Naive thymus-derived CD4-positive, alpha-beta T cell (primary cell): Measurements from ENCODE around the gene TBC1D1. TPM values are rescaled to one million over a fixed set of nuclear protein-coding genes. Genes with fewer than 3 reads are reported as not detected.

Source experiments
- ATAC-seq: fragments of 150-1000 bp; cut with Tn5 transposase; 2 replicates; pipeline ENCODE4 v1.10.0; 2021; ENCODE audit warnings: mild to moderate bottlenecking, moderate library complexity
- CTCF ChIA-PET: fragments of 350-600 bp; sonication (Branson Sonifier 250); formaldehyde crosslinking; loops from one replicate; lab custom pipeline; 2021; ENCODE audit warnings: antibody characterized with exemption; lab: Charles Lee
- POLR2A ChIA-PET: fragments of 350-600 bp; sonication (Branson Sonifier 250); formaldehyde crosslinking; loops from one replicate; lab custom pipeline; 2021; ENCODE audit warnings: antibody characterized with exemption, inconsistent platforms; lab: Charles Lee
- DNase-seq, 9 donors: peaks; one replicate each; pipeline versions ENCODE4 v3.0.0 to v3.0.0-alpha.2; 2020 to 2022; ENCODE audit warnings: mixed read lengths in 1 of 9
- H3K27ac ChIP-seq: one replicate; pipeline ENCODE4 v1.7.0; 2013; ENCODE audit warnings: mild to moderate bottlenecking, low read depth, low read length, moderate library complexity
- H3K27me3 ChIP-seq, 2 donors: one replicate each; pipeline ENCODE4 v1.7.0; 2013; ENCODE audit warnings: low read length in 2 of 2, mild to moderate bottlenecking in 2 of 2, moderate library complexity in 2 of 2; ENCODE audit not compliant: control insufficient read depth in 2 of 2, insufficient read depth in 2 of 2
- H3K36me3 ChIP-seq, 3 experiments: 1 replicate in 2 of 3; 2 replicates in 1 of 3; pipeline ENCODE4 v1.7.0; 2013; ENCODE audit warnings: low read length in 3 of 3, mild to moderate bottlenecking in 3 of 3, moderate library complexity in 1 of 3; ENCODE audit not compliant: insufficient read depth in 3 of 3, control insufficient read depth in 2 of 3
- H3K4me1 ChIP-seq, 2 donors: one replicate each; pipeline ENCODE4 v1.7.0; 2013; ENCODE audit warnings: low read length in 2 of 2, mild to moderate bottlenecking in 2 of 2, moderate library complexity in 1 of 2; ENCODE audit not compliant: control insufficient read depth in 2 of 2, insufficient read depth in 2 of 2
- H3K4me3 ChIP-seq: 2 replicates; pipeline ENCODE4 v1.7.0; 2013; ENCODE audit warnings: mild to moderate bottlenecking, low read length
- H3K9me3 ChIP-seq, 3 experiments: 1 replicate in 2 of 3; 2 replicates in 1 of 3; pipeline ENCODE4 v1.7.0; 2013; ENCODE audit warnings: low read length in 3 of 3; ENCODE audit not compliant: control insufficient read depth in 2 of 3
- H3K27ac Mint-ChIP-seq, 9 donors: one replicate each; pipeline ENCODE4 v1.8.0; 2020 to 2022; ENCODE audit warnings: mixed read lengths in 9 of 9, mild to moderate bottlenecking in 8 of 9, moderate library complexity in 5 of 9, inconsistent platforms in 2 of 9
- H3K27me3 Mint-ChIP-seq, 5 donors: one replicate each; pipeline ENCODE4 v1.8.0; 2021 to 2022; ENCODE audit warnings: mixed read lengths in 5 of 5, mild to moderate bottlenecking in 1 of 5
- H3K36me3 Mint-ChIP-seq, 5 donors: one replicate each; pipeline ENCODE4 v1.8.0; 2020 to 2022; ENCODE audit warnings: mixed read lengths in 5 of 5, mild to moderate bottlenecking in 3 of 5, inconsistent platforms in 1 of 5
- H3K4me1 Mint-ChIP-seq, 7 donors: one replicate each; pipeline ENCODE4 v1.8.0; 2020 to 2022; ENCODE audit warnings: mixed read lengths in 7 of 7, mild to moderate bottlenecking in 3 of 7, inconsistent platforms in 1 of 7
- H3K4me3 Mint-ChIP-seq, 10 donors: one replicate each; pipeline ENCODE4 v1.8.0; 2020 to 2022; ENCODE audit warnings: mild to moderate bottlenecking in 10 of 10, mixed read lengths in 10 of 10, moderate library complexity in 6 of 10, inconsistent platforms in 2 of 10
- H3K9me3 Mint-ChIP-seq, 11 donors: one replicate each; pipeline ENCODE4 v1.8.0; 2020 to 2022; ENCODE audit warnings: mixed read lengths in 11 of 11, mild to moderate bottlenecking in 4 of 11, inconsistent platforms in 1 of 11, moderate library complexity in 1 of 11
- intact Hi-C, 2 donors: fragments of 100-400 bp; cut with micrococcal nuclease; formaldehyde crosslinking; loops; one replicate each; pipeline ENCODE4 v1.15.1; 2023
- polyA plus RNA-seq, 2 donors: library from polyadenylated mRNA; unstranded; fragments of 300-500 nt; fragmentation: Illumina TruSeq; gene quantifications; one replicate each; pipeline ENCODE4 v1.2.3, GENCODE V29; 2021
- total RNA-seq, 6 experiments: library from RNA in 5 of 6; stranded (reverse) in 5 of 6; gene quantifications; 1 replicate in 5 of 6; 2 replicates in 1 of 6; pipeline ENCODE4 v1.2.3 and lab custom pipeline; 2021 to 2026

Gene TBC1D1
- total and polyA plus RNA-seq, 7 experiments from 2014 or later = 19.4 to 66.8 (median 46.9) TPM

- peak overlapping the region in 1 of 9 donors; percentile 11 for H3K27ac Mint-ChIP-seq
- H3K36me3 ChIP-seq = no peaks in the 10 kb centered on the region
- ChIA-PET CTCF (interaction anchor here (0.6 kb wide), 2 partner anchors 399 to 585 kb away, joined by 3 read pairs; no protein-coding TSS in a partner anchor), POLR2A (no interaction called here)
- peaks cover 0 to 14% of the 10 kb centered on the region in 2 donors for H3K4me1 ChIP-seq
- intact Hi-C loops = no loop called here
- DNase-seq (no peak), ATAC-seq (no peak)
- H3K4me1 Mint-ChIP-seq = peaks cover 6 to 66% (median 39%) of the 10 kb centered on the region in 7 donors
- H3K9me3 Mint-ChIP-seq = no peaks in the 10 kb centered on the region
- no peak overlapping the region for H3K27ac ChIP-seq
- H3K27me3 Mint-ChIP-seq = peaks cover 0 to 2% (median 0%) of the 10 kb centered on the region in 5 donors
- no peaks in the 10 kb centered on the region for H3K36me3 Mint-ChIP-seq
- H3K27me3 ChIP-seq = no peaks in the 10 kb centered on the region
- no peaks in the 10 kb centered on the region for H3K9me3 ChIP-seq
- no peak overlapping the region for H3K4me3 ChIP-seq
- no peak overlapping the region for H3K4me3 Mint-ChIP-seq
Measured at GRCh38 chr4:38005637-38006036, 114.8 kb downstream of the TBC1D1 start.

GRCh38 chr4:38007645-38008044, 116.8 kb downstream of the TBC1D1 start:
- intact Hi-C loops = no loop called here
- Histone ChIP-seq H3K4me1 (peaks cover 0 to 10% of the 10 kb centered on the region in 2 donors), H3K27me3 (no peaks in the 10 kb centered on the region), H3K36me3 (no peaks in the 10 kb centered on the region), H3K27ac (no peak overlapping the region), H3K9me3 (no peaks in the 10 kb centered on the region), H3K4me3 (no peak overlapping the region)
- peak overlapping the region in 1 of 9 donors; percentile 52 for H3K27ac Mint-ChIP-seq
- peaks cover 0 to 2% (median 0%) of the 10 kb centered on the region in 5 donors for H3K27me3 Mint-ChIP-seq
- POLR2A ChIA-PET = no interaction called here
- H3K4me3 Mint-ChIP-seq = no peak overlapping the region
- no peaks in the 10 kb centered on the region for H3K9me3 Mint-ChIP-seq
- no peaks in the 10 kb centered on the region for H3K36me3 Mint-ChIP-seq
- no peak for DNase-seq
- H3K4me1 Mint-ChIP-seq = peaks cover 13 to 61% (median 37%) of the 10 kb centered on the region in 7 donors
- no peak for ATAC-seq
- CTCF ChIA-PET = no interaction called here

- Mint-ChIP-seq H3K27ac (no peak overlapping the region), H3K4me3 (no peak overlapping the region), H3K4me1 (peaks cover 9 to 53% (median 29%) of the 10 kb centered on the region in 7 donors), H3K36me3 (peaks cover 0 to under 1% (median 0%) of the 10 kb centered on the region in 5 donors), H3K27me3 (peaks cover 0 to 2% (median 0%) of the 10 kb centered on the region in 5 donors), H3K9me3 (no peaks in the 10 kb centered on the region)
- CTCF ChIA-PET = no interaction called here
- DNase-seq (no peak), ATAC-seq (no peak)
- Histone ChIP-seq H3K27me3 (no peaks in the 10 kb centered on the region), H3K4me3 (no peak overlapping the region), H3K36me3 (no peaks in the 10 kb centered on the region), H3K9me3 (no peaks in the 10 kb centered on the region), H3K27ac (no peak overlapping the region), H3K4me1 (peaks cover 0 to 4% of the 10 kb centered on the region in 2 donors)
- intact Hi-C loops = no loop called here
- POLR2A ChIA-PET = no interaction called here
Measured at GRCh38 chr4:38008571-38009021, 117.7 kb downstream of the TBC1D1 start.

GRCh38 chr4:38009421-38009820, 118.5 kb downstream of the TBC1D1 start:
- H3K4me3 Mint-ChIP-seq = no peak overlapping the region
- H3K4me1 Mint-ChIP-seq = peaks cover 9 to 47% (median 27%) of the 10 kb centered on the region in 7 donors
- DNase-seq (no peak), ATAC-seq (no peak)
- intact Hi-C loops = no loop called here
- H3K36me3 Mint-ChIP-seq = peaks cover 0 to 8% (median 0%) of the 10 kb centered on the region in 5 donors
- Histone ChIP-seq H3K4me1 (no peaks in the 10 kb centered on the region), H3K27ac (no peak overlapping the region), H3K9me3 (no peaks in the 10 kb centered on the region), H3K27me3 (no peaks in the 10 kb centered on the region), H3K4me3 (no peak overlapping the region), H3K36me3 (peaks cover 0 to 4% (median 0%) of the 10 kb centered on the region in 3 experiments)
- H3K9me3 Mint-ChIP-seq = no peaks in the 10 kb centered on the region
- CTCF ChIA-PET = no interaction called here
- POLR2A ChIA-PET = no interaction called here
- no peak overlapping the region for H3K27ac Mint-ChIP-seq
- H3K27me3 Mint-ChIP-seq = peaks cover 0 to 2% (median 0%) of the 10 kb centered on the region in 5 donors

GRCh38 chr4:38009949-38010348, 119.1 kb downstream of the TBC1D1 start:
- H3K9me3 ChIP-seq = no peaks in the 10 kb centered on the region
- H3K27me3 ChIP-seq = no peaks in the 10 kb centered on the region
- POLR2A ChIA-PET = no interaction called here
- H3K27ac Mint-ChIP-seq = no peak overlapping the region
- H3K36me3 Mint-ChIP-seq = peaks cover 0 to 13% (median 0%) of the 10 kb centered on the region in 5 donors
- no peak overlapping the region for H3K27ac ChIP-seq
- CTCF ChIA-PET = no interaction called here
- intact Hi-C loops = no loop called here
- H3K4me3 ChIP-seq = no peak overlapping the region
- ATAC-seq = no peak
- DNase-seq = no peak
- no peaks in the 10 kb centered on the region for H3K4me1 ChIP-seq
- H3K27me3 Mint-ChIP-seq = peaks cover 0 to 2% (median 0%) of the 10 kb centered on the region in 5 donors
- peaks cover 9 to 41% (median 22%) of the 10 kb centered on the region in 7 donors for H3K4me1 Mint-ChIP-seq
- peaks cover 0 to 8% (median 0%) of the 10 kb centered on the region in 3 experiments for H3K36me3 ChIP-seq
- H3K9me3 Mint-ChIP-seq = no peaks in the 10 kb centered on the region
- no peak overlapping the region for H3K4me3 Mint-ChIP-seq

GRCh38 chr4:38011511-38012162, 120.8 kb downstream of the TBC1D1 start:
- Mint-ChIP-seq H3K36me3 (peaks cover 4 to 27% (median 10%) of the 10 kb centered on the region in 5 donors), H3K27me3 (peaks cover 0 to 2% (median 0%) of the 10 kb centered on the region in 5 donors), H3K27ac (peak overlapping the region in 2 of 9 donors; percentile 5 to 54), H3K4me1 (peaks cover 6 to 30% (median 17%) of the 10 kb centered on the region in 7 donors), H3K4me3 (no peak overlapping the region), H3K9me3 (no peaks in the 10 kb centered on the region)
- POLR2A ChIA-PET = no interaction called here
- no peaks in the 10 kb centered on the region for H3K4me1 ChIP-seq
- ATAC-seq (no peak), DNase-seq (no peak)
- CTCF ChIA-PET = interaction anchor here (1.0 kb wide), 1 partner anchor 202 kb away, joined by 3 read pairs; no protein-coding TSS in a partner anchor
- no peaks in the 10 kb centered on the region for H3K9me3 ChIP-seq
- no peak overlapping the region for H3K27ac ChIP-seq
- intact Hi-C loops = no loop called here
- H3K36me3 ChIP-seq = peaks cover 0 to 23% (median 0%) of the 10 kb centered on the region in 3 experiments
- H3K27me3 ChIP-seq = no peaks in the 10 kb centered on the region
- H3K4me3 ChIP-seq = no peak overlapping the region
